ENCODE data around the gene KIRREL3.
A peak's percentile ranks its signal among the peaks of the same experiment; 100 is the strongest.

Gene KIRREL3

GRCh38 chr11:126480410-126481302 lies 519.9 kb downstream of the KIRREL3 start:
- peak; percentile 89 for DNase-seq

- DNase-seq = no peak
Observed at GRCh38 chr11:126480015-126480409, 520.6 kb downstream of the KIRREL3 start.

GRCh38 chr11:126479178-126479930 lies 521.2 kb downstream of the KIRREL3 start:
- no peak for DNase-seq

- DNase-seq = no peak
Observed at GRCh38 chr11:126478466-126478865, 522.1 kb downstream of the KIRREL3 start.

GRCh38 chr11:126477535-126478305 lies 522.9 kb downstream of the KIRREL3 start:
- no peak for DNase-seq

- DNase-seq = no peak
Observed at GRCh38 chr11:126476977-126477376, 523.6 kb downstream of the KIRREL3 start.

- DNase-seq = no peak
Observed at GRCh38 chr11:126476266-126476924, 524.2 kb downstream of the KIRREL3 start.

- no peak for DNase-seq
Observed at GRCh38 chr11:126475014-126475991, 525.3 kb downstream of the KIRREL3 start.

GRCh38 chr11:126474220-126474619 lies 526.4 kb downstream of the KIRREL3 start:
- no peak for DNase-seq

GRCh38 chr11:126473269-126473668 lies 527.3 kb downstream of the KIRREL3 start:
- no peak for DNase-seq

GRCh38 chr11:126469311-126469710 lies 531.3 kb downstream of the KIRREL3 start:
- no peak for DNase-seq

- DNase-seq = peak; percentile 93
Observed at GRCh38 chr11:126468102-126468521, 532.5 kb downstream of the KIRREL3 start.

GRCh38 chr11:126467471-126467870 lies 533.1 kb downstream of the KIRREL3 start:
- no peak for DNase-seq

GRCh38 chr11:126467046-126467370 lies 533.6 kb downstream of the KIRREL3 start:
- no peak for DNase-seq

GRCh38 chr11:126466236-126467045 lies 534.1 kb downstream of the KIRREL3 start:
- no peak for DNase-seq

- peak; percentile 35 for DNase-seq
Observed at GRCh38 chr11:126465573-126466188, 534.9 kb downstream of the KIRREL3 start.

- no peak for DNase-seq
Observed at GRCh38 chr11:126464796-126465195, 535.8 kb downstream of the KIRREL3 start.

- DNase-seq = no peak
Observed at GRCh38 chr11:126462422-126462821, 538.1 kb downstream of the KIRREL3 start.

GRCh38 chr11:126461996-126462395 lies 538.6 kb downstream of the KIRREL3 start:
- DNase-seq = no peak

- no peak for DNase-seq
Observed at GRCh38 chr11:126461096-126461440, 539.5 kb downstream of the KIRREL3 start.

Data from fibroblast of skin of scalp (primary cell).